Fibroblast of mammary gland (primary cell): Measurements from ENCODE around the gene ABCG8.

Experiments
- DNase-seq: peaks from one replicate; pipeline ENCODE4 v3.0.0-alpha.2; 2010; ENCODE audit warnings: low read depth
- H3K4me3 ChIP-seq: 2 replicates; pipeline ENCODE4 v1.5.1; 2011; ENCODE audit warnings: low read depth, mild to moderate bottlenecking, low read length, moderate library complexity; ENCODE audit not compliant: control insufficient read depth
- CTCF ChIP-seq: conservative IDR thresholded peaks from 2 replicates; pipeline ENCODE4 v1.5.1; 2011; ENCODE audit warnings: low read depth, low read length, inconsistent platforms; ENCODE audit not compliant: control insufficient read depth, insufficient read depth

Gene ABCG8

GRCh38 chr2:43837033-43837432 lies 1.7 kb upstream of the ABCG8 start:
- DNase-seq: no peak
- no peak overlapping the region for H3K4me3 ChIP-seq
- no peak for TF ChIP-seq CTCF

- DNase-seq: no peak
- no peak overlapping the region for H3K4me3 ChIP-seq
- no peak for TF ChIP-seq CTCF
Measured at GRCh38 chr2:43837831-43838559, 776 bp upstream of the ABCG8 start.

GRCh38 chr2:43839776-43840564 lies 1.2 kb downstream of the ABCG8 start:
- DNase-seq: no peak
- H3K4me3 ChIP-seq: no peak overlapping the region
- TF ChIP-seq CTCF: no peak

GRCh38 chr2:43840965-43841364 lies 2.2 kb downstream of the ABCG8 start:
- no peak for DNase-seq
- no peak overlapping the region for H3K4me3 ChIP-seq
- TF ChIP-seq CTCF: no peak

- H3K4me3 ChIP-seq: no peak overlapping the region
- DNase-seq: no peak
- TF ChIP-seq CTCF: no peak
Measured at GRCh38 chr2:43841949-43842865, 3.4 kb downstream of the ABCG8 start.

- no peak for DNase-seq
- no peak for TF ChIP-seq CTCF
- H3K4me3 ChIP-seq: no peak overlapping the region
Measured at GRCh38 chr2:43842866-43843226, 4.1 kb downstream of the ABCG8 start.
